Measurements from ENCODE around the gene UBTF.

DNA sequence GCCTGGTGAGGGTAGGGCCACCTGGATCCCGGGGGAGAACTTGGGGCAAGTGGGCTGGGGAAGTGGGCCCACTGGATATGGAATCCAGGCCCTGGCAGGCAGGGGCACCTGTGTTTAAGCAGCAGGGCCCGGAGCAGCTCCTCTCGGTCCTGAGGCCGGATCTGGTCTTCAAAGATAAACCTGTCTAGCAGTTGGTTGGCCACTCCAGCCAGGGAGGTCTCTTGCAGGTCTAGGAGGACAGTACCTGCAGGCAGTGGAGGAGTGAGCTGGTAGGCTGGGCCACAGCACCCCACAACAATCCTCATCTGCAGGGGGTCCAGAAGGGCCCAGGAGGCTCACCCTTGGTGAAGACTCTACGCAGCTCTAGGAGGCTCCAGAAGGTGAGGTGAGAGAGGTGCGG lies 40.8 kb upstream of the UBTF start:
- TF ChIP-seq, protein P1, sequence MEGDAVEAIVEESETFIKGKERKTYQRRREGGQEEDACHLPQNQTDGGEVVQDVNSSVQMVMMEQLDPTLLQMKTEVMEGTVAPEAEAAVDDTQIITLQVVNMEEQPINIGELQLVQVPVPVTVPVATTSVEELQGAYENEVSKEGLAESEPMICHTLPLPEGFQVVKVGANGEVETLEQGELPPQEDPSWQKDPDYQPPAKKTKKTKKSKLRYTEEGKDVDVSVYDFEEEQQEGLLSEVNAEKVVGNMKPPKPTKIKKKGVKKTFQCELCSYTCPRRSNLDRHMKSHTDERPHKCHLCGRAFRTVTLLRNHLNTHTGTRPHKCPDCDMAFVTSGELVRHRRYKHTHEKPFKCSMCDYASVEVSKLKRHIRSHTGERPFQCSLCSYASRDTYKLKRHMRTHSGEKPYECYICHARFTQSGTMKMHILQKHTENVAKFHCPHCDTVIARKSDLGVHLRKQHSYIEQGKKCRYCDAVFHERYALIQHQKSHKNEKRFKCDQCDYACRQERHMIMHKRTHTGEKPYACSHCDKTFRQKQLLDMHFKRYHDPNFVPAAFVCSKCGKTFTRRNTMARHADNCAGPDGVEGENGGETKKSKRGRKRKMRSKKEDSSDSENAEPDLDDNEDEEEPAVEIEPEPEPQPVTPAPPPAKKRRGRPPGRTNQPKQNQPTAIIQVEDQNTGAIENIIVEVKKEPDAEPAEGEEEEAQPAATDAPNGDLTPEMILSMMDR (IDR thresholded peaks at IDR 0.05): no peak
- no peak for TF ChIP-seq POLR2A (IDR thresholded peaks at IDR 0.05)
